PC-9 (cell line): Measurements from ENCODE around the gene EFNA2. TPM values are rescaled to one million over a fixed set of nuclear protein-coding genes. Genes with fewer than 3 reads are reported as not detected.

ENCODE experiments used
- BruUV-seq: library from RNA; stranded (reverse); fragments of 400-500 nt; replicated peaks from 2 replicates; lab custom pipeline; 2021; lab: Mats Ljungman, UMichigan
- CTCF ChIA-PET: fragments of 300-600 bp; sonication (Branson Sonifier 250); formaldehyde crosslinking; loops from one replicate; lab custom pipeline; 2022; ENCODE audit warnings: antibody characterized with exemption; lab: Charles Lee
- POLR2A ChIA-PET: fragments of 300-600 bp; sonication (Branson Sonifier 250); formaldehyde crosslinking; loops from one replicate; lab custom pipeline; 2022; ENCODE audit warnings: antibody characterized with exemption; ENCODE audit not compliant: unreplicated experiment; lab: Charles Lee
- DNase-seq, 2 experiments: peaks; one replicate each; pipeline versions ENCODE4 v3.0.0 to v3.0.0-alpha.2; 2015 to 2022; ENCODE audit warnings: mixed read lengths in 1 of 2
- H2AFZ ChIP-seq: fragments of 200-600 bp; sonication (generic); 2 replicates; pipeline ENCODE4 v1.8.1; 2017; ENCODE audit warnings: antibody characterized with exemption
- H3F3A ChIP-seq: fragments of 200-600 bp; sonication (generic); 2 replicates; pipeline ENCODE4 v1.8.1; 2017; ENCODE audit warnings: antibody characterized with exemption, mild to moderate bottlenecking, low read depth; ENCODE audit not compliant: insufficient read depth
- H3K27ac ChIP-seq: fragments of 200-600 bp; sonication (generic); 2 replicates; pipeline ENCODE4 v1.6.1; 2016; ENCODE audit warnings: mixed run types
- H3K27me3 ChIP-seq: fragments of 200-600 bp; sonication (generic); 2 replicates; pipeline ENCODE4 v1.6.1; 2016; ENCODE audit warnings: low read depth, mixed run types; ENCODE audit not compliant: insufficient read depth
- H3K36me3 ChIP-seq: fragments of 200-600 bp; sonication (generic); 2 replicates; pipeline ENCODE4 v1.6.1; 2016; ENCODE audit warnings: low read depth, mixed run types
- H3K4me1 ChIP-seq: fragments of 200-600 bp; sonication (generic); replicated peaks from 2 replicates; pipeline ENCODE4 v1.6.1; 2016; ENCODE audit warnings: mixed run types; ENCODE audit not compliant: insufficient read depth
- H3K4me2 ChIP-seq: fragments of 200-600 bp; sonication (generic); 2 replicates; pipeline ENCODE4 v1.6.1; 2017; ENCODE audit warnings: mixed run types
- H3K4me3 ChIP-seq: fragments of 200-600 bp; sonication (generic); 2 replicates; pipeline ENCODE4 v1.6.1; 2016; ENCODE audit warnings: mixed run types
- H3K79me2 ChIP-seq: fragments of 200-600 bp; sonication (generic); 2 replicates; pipeline ENCODE4 v1.6.1; 2017; ENCODE audit warnings: low read depth, mixed run types
- H3K9me2 ChIP-seq: fragments of 200-600 bp; sonication (generic); 2 replicates; pipeline ENCODE4 v1.8.1; 2017; ENCODE audit warnings: mild to moderate bottlenecking; ENCODE audit not compliant: insufficient read depth
- H3K9me3 ChIP-seq: fragments of 200-600 bp; sonication (generic); 2 replicates; pipeline ENCODE4 v1.8.1; 2016; ENCODE audit warnings: low read depth; ENCODE audit not compliant: insufficient read depth
- H4K20me1 ChIP-seq: fragments of 200-600 bp; sonication (generic); 2 replicates; pipeline ENCODE4 v1.8.1; 2017; ENCODE audit not compliant: insufficient read depth
- EZH2 ChIP-seq: fragments of 200-600 bp; sonication (generic); IDR thresholded peaks from 2 replicates; pipeline ENCODE4 v1.8.0; 2017; ENCODE audit warnings: antibody characterized with exemption, low read depth
- intact Hi-C: fragments of 100-400 bp; cut with micrococcal nuclease; formaldehyde crosslinking; loops from one replicate; pipeline ENCODE4 v1.10.0; 2022; ENCODE audit not compliant: unreplicated experiment
- total RNA-seq: library from RNA; stranded (reverse); gene quantifications from 2 replicates; pipeline ENCODE4 v1.2.3, GENCODE V29; 2021
- TF ChIP-seq, protein P1 (sequence below): fragments of 200-600 bp; sonication (generic); conservative IDR thresholded peaks from 2 replicates; pipeline ENCODE4 v1.6.1; 2017; ENCODE audit warnings: mixed run types, antibody characterized with exemption, mild to moderate bottlenecking, moderate library complexity

EFNA2 gene
- total RNA-seq, 1 experiment from 2014 or later: not detected

DNA sequence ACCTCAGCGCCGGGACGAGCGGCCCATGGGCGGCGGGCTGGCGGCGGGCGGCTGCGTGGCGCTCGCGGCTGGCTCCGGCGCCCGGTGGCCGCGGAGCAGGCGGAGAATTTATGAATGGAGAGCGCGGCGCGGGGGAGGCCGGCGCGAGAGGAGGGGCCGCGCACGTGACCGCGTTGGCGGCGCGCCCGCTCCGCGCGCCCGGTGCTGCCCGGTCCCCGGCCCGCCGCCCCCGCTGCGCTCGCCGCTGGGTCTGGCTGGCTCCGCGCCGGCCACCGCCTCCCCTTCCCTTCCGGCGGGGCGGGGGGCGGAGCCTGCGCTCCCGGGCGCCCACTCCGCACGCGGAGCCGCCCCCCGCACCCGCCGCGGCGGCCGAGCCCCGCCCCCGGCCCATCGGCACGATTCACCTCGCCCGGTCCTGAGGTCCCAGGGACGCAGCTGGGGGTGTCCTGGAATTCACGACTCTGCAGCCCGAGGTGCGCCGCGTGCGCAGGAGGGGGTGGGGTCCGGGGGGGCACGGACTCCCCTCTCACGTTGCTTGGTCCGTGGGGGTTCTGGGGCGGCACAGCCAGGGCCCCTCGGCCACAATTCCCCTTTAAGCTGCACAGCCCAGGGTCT is 47.8 kb upstream of the EFNA2 start, which contains the start of gene CBARP:
CBARP (minus strand) TSS at position 252 of the 615 bp plus-strand sequence. CDS start 1,905 bp downstream, outside the sequence.
- no peak for DNase-seq
- Histone ChIP-seq H3K27ac (no peak within 1 kb of the TSS), H3K4me3 (peak within 1 kb of the TSS; percentile 56), H3K9me2 (no peaks in the 10 kb centered on the region), H3K4me2 (peak within 1 kb of the TSS; percentile 76), H3K36me3 (no peaks in the 10 kb centered on the region), H3F3A (peaks cover 20% of the 10 kb centered on the region; the same call in 1 of the 2 replicates), H3K79me2 (peaks cover 9% of the 10 kb centered on the region), H3K27me3 (no peaks in the 10 kb centered on the region), H3K4me1 (peaks cover 8% of the 10 kb centered on the region), H3K9me3 (no peaks in the 10 kb centered on the region), H4K20me1 (no peaks in the 10 kb centered on the region), H2AFZ (no peak within 1 kb of the TSS)
- intact Hi-C loops: no loop called here
- ChIA-PET POLR2A (no interaction called here), CTCF (no interaction called here)
- no TSS peak for BruUV-seq
- TF ChIP-seq EZH2: no peak
- TF ChIP-seq, protein P1, sequence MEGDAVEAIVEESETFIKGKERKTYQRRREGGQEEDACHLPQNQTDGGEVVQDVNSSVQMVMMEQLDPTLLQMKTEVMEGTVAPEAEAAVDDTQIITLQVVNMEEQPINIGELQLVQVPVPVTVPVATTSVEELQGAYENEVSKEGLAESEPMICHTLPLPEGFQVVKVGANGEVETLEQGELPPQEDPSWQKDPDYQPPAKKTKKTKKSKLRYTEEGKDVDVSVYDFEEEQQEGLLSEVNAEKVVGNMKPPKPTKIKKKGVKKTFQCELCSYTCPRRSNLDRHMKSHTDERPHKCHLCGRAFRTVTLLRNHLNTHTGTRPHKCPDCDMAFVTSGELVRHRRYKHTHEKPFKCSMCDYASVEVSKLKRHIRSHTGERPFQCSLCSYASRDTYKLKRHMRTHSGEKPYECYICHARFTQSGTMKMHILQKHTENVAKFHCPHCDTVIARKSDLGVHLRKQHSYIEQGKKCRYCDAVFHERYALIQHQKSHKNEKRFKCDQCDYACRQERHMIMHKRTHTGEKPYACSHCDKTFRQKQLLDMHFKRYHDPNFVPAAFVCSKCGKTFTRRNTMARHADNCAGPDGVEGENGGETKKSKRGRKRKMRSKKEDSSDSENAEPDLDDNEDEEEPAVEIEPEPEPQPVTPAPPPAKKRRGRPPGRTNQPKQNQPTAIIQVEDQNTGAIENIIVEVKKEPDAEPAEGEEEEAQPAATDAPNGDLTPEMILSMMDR: no peak

DNA sequence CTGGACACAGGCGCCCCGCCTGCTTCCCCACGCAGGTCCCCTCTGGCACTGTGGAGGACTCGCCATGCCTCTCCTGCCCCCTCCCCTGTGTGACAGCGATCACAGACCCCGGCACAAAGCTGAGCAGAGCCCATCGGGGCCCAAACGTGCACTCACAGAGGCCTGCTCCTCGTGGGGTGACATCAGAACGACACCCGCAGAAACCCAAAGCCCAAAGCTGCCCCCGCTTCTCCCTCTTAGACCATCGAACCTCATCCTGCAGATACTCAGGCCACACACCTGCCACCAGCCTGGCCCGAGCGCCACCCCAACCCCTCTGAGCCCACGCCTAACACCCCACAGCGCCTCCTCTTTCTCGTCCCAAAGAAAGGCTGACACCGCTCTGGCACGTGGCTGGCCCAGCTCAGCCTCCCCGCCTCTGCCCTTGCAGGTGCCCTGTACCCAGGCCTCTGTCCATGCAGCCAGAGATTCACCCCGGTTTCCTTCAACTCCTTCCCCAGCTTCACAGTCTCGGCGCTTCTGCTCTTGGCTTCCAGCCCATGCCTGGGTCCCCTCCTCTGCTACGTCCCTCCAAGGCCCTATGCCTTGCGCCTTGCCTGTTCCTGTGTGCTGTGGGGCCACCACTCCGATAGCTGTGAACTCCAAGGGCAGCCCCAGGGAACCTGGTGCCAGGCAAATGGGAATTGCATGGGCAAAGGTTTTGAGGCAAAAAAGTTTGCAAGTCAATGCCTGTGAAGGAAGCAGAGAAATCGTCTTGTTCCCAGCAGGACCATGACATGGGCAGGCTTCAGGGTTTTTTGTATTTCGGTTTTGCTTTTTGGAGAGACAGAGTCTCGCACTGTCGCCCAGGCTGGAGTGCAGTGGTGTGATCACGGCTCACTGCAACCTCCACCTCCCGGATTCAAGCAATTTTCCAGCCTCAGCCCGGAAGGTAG is 47.0 kb upstream of the EFNA2 start:
- BruUV-seq: no TSS peak
- Histone ChIP-seq H3K36me3 (no peaks in the 10 kb centered on the region), H3K27ac (no peak overlapping the region), H3K9me3 (no peaks in the 10 kb centered on the region), H3K4me1 (peaks cover 16% of the 10 kb centered on the region), H3K4me3 (no peak overlapping the region), H3K27me3 (no peaks in the 10 kb centered on the region), H2AFZ (no peak overlapping the region), H3K79me2 (peaks cover 9% of the 10 kb centered on the region), H3F3A (peaks cover 27% of the 10 kb centered on the region; the same call in 1 of the 2 replicates), H4K20me1 (no peaks in the 10 kb centered on the region), H3K4me2 (peak overlapping the region; percentile 53; the same call in 1 of the 2 replicates), H3K9me2 (no peaks in the 10 kb centered on the region)
- TF ChIP-seq EZH2: no peak
- TF ChIP-seq, protein P1: no peak
- no peak for DNase-seq
- ChIA-PET POLR2A (no interaction called here), CTCF (no interaction called here)
- intact Hi-C loops: no loop called here

DNA sequence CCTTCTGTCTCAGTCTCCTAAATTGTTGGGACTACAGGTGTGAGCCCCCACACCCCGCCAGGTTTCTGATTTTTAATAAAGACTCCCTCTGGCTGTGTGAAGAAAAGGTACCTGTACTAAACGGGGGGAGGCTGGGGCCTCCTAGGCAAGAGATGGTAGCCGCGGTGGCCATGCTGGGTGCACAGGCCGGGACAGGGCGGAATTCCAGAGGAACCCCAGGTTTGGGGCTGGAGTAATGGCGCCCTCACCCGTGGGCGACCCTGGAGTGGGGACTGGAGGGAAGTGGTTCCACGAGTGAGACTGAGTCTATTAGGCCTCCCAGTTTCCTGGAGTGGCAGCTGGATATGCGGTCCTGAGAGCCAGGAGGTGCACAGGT is 46.3 kb upstream of the EFNA2 start:
- H3K79me2 ChIP-seq: peaks cover 9% of the 10 kb centered on the region
- no peak overlapping the region for H3K4me3 ChIP-seq
- no peaks in the 10 kb centered on the region for H3K27me3 ChIP-seq
- no peak overlapping the region for H3K27ac ChIP-seq
- peaks cover 27% of the 10 kb centered on the region; the same call in 1 of the 2 replicates for H3F3A ChIP-seq
- H3K4me2 ChIP-seq: 0 out of 2 replicates have a peak overlapping the region, but pooled peaks have one; percentile 78
- no TSS peak for BruUV-seq
- H2AFZ ChIP-seq: no peak overlapping the region
- no peaks in the 10 kb centered on the region for H3K9me2 ChIP-seq
- no peaks in the 10 kb centered on the region for H3K36me3 ChIP-seq
- no peaks in the 10 kb centered on the region for H3K9me3 ChIP-seq
- intact Hi-C loops: no loop called here
- TF ChIP-seq, protein P1: no peak
- no peak for TF ChIP-seq EZH2
- peaks cover 17% of the 10 kb centered on the region for H3K4me1 ChIP-seq
- CTCF ChIA-PET: no interaction called here
- no peaks in the 10 kb centered on the region for H4K20me1 ChIP-seq
- DNase-seq: no peak
- POLR2A ChIA-PET: no interaction called here
